Stimulated activated CD8-positive, alpha-beta memory T cell treated with anti-CD3 and anti-CD28 coated beads, Interleukin-4, amount 100 ng/mL, for 1 hour (primary cell): Measurements from ENCODE around the gene XPO6.

ENCODE experiments used
- DNase-seq, 2 donors: peaks; one replicate each; pipeline ENCODE4 v3.0.0-alpha.2; 2020; ENCODE audit warnings: low read depth in 2 of 2, low spot score in 1 of 2

XPO6 gene

GRCh38 chr16:28067604-28068379 lies 144.0 kb downstream of the XPO6 start:
- DNase-seq, result no peak

GRCh38 chr16:28064706-28065249 lies 147.0 kb downstream of the XPO6 start:
- DNase-seq, result no peak

- no peak for DNase-seq
These were observed 147.6 kb downstream of the XPO6 start for GRCh38 chr16:28064150-28064549.

GRCh38 chr16:28063591-28064061 lies 148.1 kb downstream of the XPO6 start, which contains the start of gene GSG1L:
TSS of gene GSG1L (minus strand) at chr16:28063714. CDS start at chr16:28063424, 290 bp downstream.
- no peak for DNase-seq

- no peak for DNase-seq
These were observed 148.8 kb downstream of the XPO6 start for GRCh38 chr16:28062847-28063521.

- no peak for DNase-seq
These were observed 149.4 kb downstream of the XPO6 start for GRCh38 chr16:28062261-28062846.

GRCh38 chr16:28061352-28062101 lies 150.2 kb downstream of the XPO6 start:
- DNase-seq, result no peak

- no peak for DNase-seq
These were observed 151.8 kb downstream of the XPO6 start for GRCh38 chr16:28059841-28060575.

GRCh38 chr16:28058839-28059589 lies 152.8 kb downstream of the XPO6 start:
- no peak for DNase-seq

GRCh38 chr16:28057949-28058348 lies 153.8 kb downstream of the XPO6 start:
- no peak for DNase-seq

- DNase-seq, result no peak
These were observed 158.3 kb downstream of the XPO6 start for GRCh38 chr16:28053461-28053860.

- no peak for DNase-seq
These were observed 159.3 kb downstream of the XPO6 start for GRCh38 chr16:28052274-28053128.

GRCh38 chr16:28051486-28051885 lies 160.3 kb downstream of the XPO6 start:
- no peak for DNase-seq
